Measurements from ENCODE around the gene SPATC1L. TPM values are rescaled to one million over a fixed set of nuclear protein-coding genes. Genes with fewer than 3 reads are reported as not detected.

Gene SPATC1L
- total and polyA plus RNA-seq, 2 of the 8 experiments (the other 6 are each of a cell fraction or from before 2014, with no cell fraction given), result 24.9 to 50.0 TPM

DNA sequence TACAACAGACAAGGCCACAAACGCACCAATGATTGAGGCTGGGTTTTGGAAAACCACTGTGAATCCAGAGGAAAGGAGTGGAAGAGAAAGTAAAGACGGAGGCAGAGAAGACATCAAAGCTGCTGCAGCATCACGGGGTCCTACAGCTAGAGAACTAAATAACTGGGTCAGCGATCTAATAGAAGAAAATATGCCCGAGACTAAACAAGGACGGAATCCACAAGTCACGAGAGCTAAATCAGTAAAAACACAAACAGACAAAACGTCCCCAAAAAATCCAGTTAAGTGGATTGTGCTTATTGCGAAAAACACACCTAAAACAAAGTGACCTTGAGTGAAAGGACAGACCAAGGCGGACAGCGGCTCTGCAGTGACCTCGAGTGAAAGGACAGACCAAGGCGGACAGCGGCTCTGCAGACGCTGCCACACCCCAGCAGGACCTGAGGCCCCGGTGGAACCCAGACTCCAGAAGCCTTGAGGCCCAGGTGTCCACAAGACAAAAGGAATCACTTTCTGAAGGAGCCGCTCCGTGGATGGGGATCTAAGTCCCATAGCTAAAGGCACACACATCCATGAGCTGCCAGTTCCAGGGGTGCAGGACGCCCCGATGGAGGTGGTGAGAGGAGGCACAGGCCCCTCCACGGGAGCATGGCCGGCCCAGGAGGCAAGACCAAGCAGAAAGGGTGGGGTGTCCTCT, 34.9 kb downstream of the SPATC1L start:
- peak overlapping the region; percentile 31; the same call in 1 of the 2 replicates for H4K8ac ChIP-seq (ENCODE audit: extremely low read depth, insufficient read depth, low read length)
- peaks cover 0 to 24% (median 15%) of the 10 kb centered on the region in 4 experiments; a peak in 5 of 7 replicates for H3K4me1 ChIP-seq (replicated peaks in 1 of 4; ENCODE audit: control insufficient read depth in 3 of 4, insufficient read depth in 4 of 4, low read length in 3 of 4)
- H3K56ac ChIP-seq (replicated peaks; ENCODE audit: insufficient read length, low read depth, low read length), result no peak overlapping the region
- no peaks in the 10 kb centered on the region for H3K79me1 ChIP-seq (ENCODE audit: low read depth, low read length)
- no peak overlapping the region for H3K18ac ChIP-seq (ENCODE audit: extremely low read depth, low read length)
- no peak overlapping the region for H4K5ac ChIP-seq (ENCODE audit: insufficient read length, low read depth, low read length)
- DNase-seq (ENCODE audit: low read depth in 1 of 2, low spot score in 2 of 2) (no peak), FAIRE-seq (no peak)
- no peaks in the 10 kb centered on the region for H3K27me3 ChIP-seq (replicated peaks in 1 of 4; ENCODE audit: control insufficient read depth in 3 of 4, extremely low read depth in 1 of 4, insufficient read depth in 3 of 4, low read length in 3 of 4)
- no peaks in the 10 kb centered on the region for H3K79me2 ChIP-seq (ENCODE audit: control insufficient read depth in 1 of 2, insufficient read depth in 2 of 2, low read length in 2 of 2)
- POLR2A ChIA-PET (ENCODE audit: partially characterized antibody), result interaction anchor here (0.7 kb wide), 1 partner anchor 147 kb away, joined by 3 read pairs; no protein-coding TSS in a partner anchor
- H3K9me3 ChIP-seq (ENCODE audit: insufficient read depth in 2 of 2, low read depth in 1 of 2, low read length in 1 of 2), result peaks cover 0 to 6% of the 10 kb centered on the region in 2 experiments; a peak in 1 of 4 replicates
- no peak overlapping the region for H2BK120ac ChIP-seq (replicated peaks; ENCODE audit: low read depth, low read length)
- no peaks in the 10 kb centered on the region for H3K23me2 ChIP-seq (ENCODE audit: low read depth, low read length)
- H3K23ac ChIP-seq (ENCODE audit: insufficient read length), result no peak overlapping the region
- no peak overlapping the region for H2BK15ac ChIP-seq (ENCODE audit: low read length)
- no peak overlapping the region for H3K4me3 ChIP-seq (ENCODE audit: extremely low read depth in 1 of 4, insufficient read depth in 2 of 4, low read depth in 3 of 4, low read length in 4 of 4)
- peak overlapping the region; percentile 50; the same call in 1 of the 2 replicates for H2BK12ac ChIP-seq (ENCODE audit: low read depth, low read length)
- H3K36me3 ChIP-seq (ENCODE audit: control insufficient read depth in 2 of 4, insufficient read depth in 4 of 4, low read length in 3 of 4), result no peaks in the 10 kb centered on the region; a peak in 1 of 8 replicates
- no peak for TF ChIP-seq CBX8 (IDR thresholded peaks at IDR 0.05; ENCODE audit: borderline replicate concordance, low read depth, low read length)
- no peak for TF ChIP-seq ASH2L (IDR thresholded peaks at IDR 0.05; ENCODE audit: low read length)
- no peak for TF ChIP-seq EGR1 (IDR thresholded peaks at IDR 0.05; ENCODE audit: borderline replicate concordance, low read depth, low read length)
- TF ChIP-seq, protein P1, sequence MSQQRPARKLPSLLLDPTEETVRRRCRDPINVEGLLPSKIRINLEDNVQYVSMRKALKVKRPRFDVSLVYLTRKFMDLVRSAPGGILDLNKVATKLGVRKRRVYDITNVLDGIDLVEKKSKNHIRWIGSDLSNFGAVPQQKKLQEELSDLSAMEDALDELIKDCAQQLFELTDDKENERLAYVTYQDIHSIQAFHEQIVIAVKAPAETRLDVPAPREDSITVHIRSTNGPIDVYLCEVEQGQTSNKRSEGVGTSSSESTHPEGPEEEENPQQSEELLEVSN (IDR thresholded peaks at IDR 0.05), result no peak
- TF ChIP-seq HDAC6 (IDR thresholded peaks at IDR 0.05; ENCODE audit: low read depth, low read length), result no peak
- no peak for TF ChIP-seq BCL11A (IDR thresholded peaks at IDR 0.05; ENCODE audit: low read depth in 2 of 2, low read length in 2 of 2)
- no peak overlapping the region for H3K27ac ChIP-seq (ENCODE audit: low read depth, low read length)
- no peak overlapping the region for H2BK5ac ChIP-seq (ENCODE audit: low read depth, low read length)
- no peak overlapping the region for H3K4me2 ChIP-seq (ENCODE audit: insufficient read depth in 1 of 2, low read depth in 2 of 2, low read length in 2 of 2)
- no peak overlapping the region for H3K9ac ChIP-seq (replicated peaks in 1 of 4; ENCODE audit: extremely low read depth in 1 of 4, low read depth in 3 of 4, low read length in 3 of 4)
- H2AFZ ChIP-seq (ENCODE audit: low read length), result no peak overlapping the region
- H3K4ac ChIP-seq (replicated peaks; ENCODE audit: insufficient read length, low read depth, low read length), result no peak overlapping the region
- no peaks in the 10 kb centered on the region for H4K20me1 ChIP-seq (replicated peaks in 1 of 2; ENCODE audit: control insufficient read depth in 1 of 2, insufficient read depth in 2 of 2, low read length in 2 of 2)
- no peak overlapping the region for H4K91ac ChIP-seq (replicated peaks; ENCODE audit: insufficient read length, low read length)
- CTCF ChIA-PET (ENCODE audit: partially characterized antibody), result interaction anchor here (0.6 to 1.9 kb wide), 7 partner anchors 8 to 147 kb away, joined by 3 to 7 read pairs (median 3); no protein-coding TSS in a partner anchor
- H2BK20ac ChIP-seq (ENCODE audit: low read length), result no peak overlapping the region
- H3K14ac ChIP-seq (ENCODE audit: insufficient read length), result no peak overlapping the region
- 86% methylated on average over 21 of the region's 22 CpGs; no CpG with 5 or more reads in 1 of the 2 experiments for WGBS, 2 experiments (ENCODE audit: extremely low coverage in 1 of 2, insufficient coverage in 1 of 2, insufficient read length in 1 of 2, insufficient replicate concordance in 2 of 2, low coverage in 1 of 2, low lambda C conversion rate in 2 of 2, missing lambda C conversion rate in 1 of 2)
- no peak overlapping the region for H2AK5ac ChIP-seq (ENCODE audit: low read depth, low read length)
